Measurements from ENCODE around the gene PXT1. TPM values are rescaled to one million over a fixed set of nuclear protein-coding genes. Genes with fewer than 3 reads are reported as not detected.

PXT1 gene
- polyA plus RNA-seq, 1 donor (not counting 4 experiments of a cell fraction or from before 2014, with no cell fraction given), result 0.08 TPM

DNA sequence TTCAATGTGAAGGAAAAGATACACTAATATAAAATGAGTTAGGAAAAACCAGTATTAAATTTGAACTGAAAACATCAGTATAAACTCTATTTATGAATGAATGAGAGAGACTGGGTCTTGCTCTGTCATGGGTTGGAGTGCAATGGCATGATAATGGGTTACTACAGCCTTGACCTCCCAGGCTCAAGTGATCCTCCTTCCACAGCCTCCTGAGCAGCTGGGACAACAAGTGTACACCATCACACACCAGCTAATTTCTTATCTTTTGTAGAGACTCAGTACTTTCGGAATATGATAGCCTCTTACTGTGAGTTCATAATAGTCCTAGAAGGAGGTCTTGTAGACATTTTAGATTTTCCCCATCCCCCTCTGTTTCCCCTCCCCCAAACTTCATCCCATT lies 21.6 kb upstream of the PXT1 start:
- no peak overlapping the region for H2AFZ ChIP-seq (ENCODE audit: control insufficient read depth, low read length)
- no peak overlapping the region for H3K4me2 ChIP-seq (ENCODE audit: control insufficient read depth, extremely low read depth, insufficient read depth, low read depth, low read length)
- dilution Hi-C loops (cut with MboI; ENCODE audit: extremely low pct_ligation_motif_present, low sequenced_read_pairs), result no loop called here
- no peaks in the 10 kb centered on the region for H3K36me3 ChIP-seq (ENCODE audit: control insufficient read depth in 2 of 2, extremely low read depth in 1 of 2, insufficient read depth in 2 of 2, low read length in 2 of 2)
- no peaks in the 10 kb centered on the region for H3K27me3 ChIP-seq (ENCODE audit: control insufficient read depth, extremely low read depth, insufficient read depth, low read length)
- H3K27ac ChIP-seq (ENCODE audit: control insufficient read depth, insufficient read depth, low read length), result no peak overlapping the region
- DNase-seq (ENCODE audit: low read depth, low spot score) (no peak), FAIRE-seq (no peak)
- no peak overlapping the region for H3K9ac ChIP-seq (ENCODE audit: control insufficient read depth, extremely low read depth, insufficient read depth, low read length)
- H3K79me2 ChIP-seq (ENCODE audit: control insufficient read depth, insufficient read depth, low read length), result peaks cover 38% of the 10 kb centered on the region
- no peak overlapping the region for H3K4me3 ChIP-seq (ENCODE audit: control insufficient read depth in 2 of 3, extremely low read depth in 1 of 3, insufficient read depth in 2 of 3, low read depth in 1 of 3, low read length in 3 of 3)
- no peak for TF ChIP-seq EZH2 (IDR thresholded peaks at IDR 0.05; ENCODE audit: low read length)
- H4K20me1 ChIP-seq (ENCODE audit: control insufficient read depth, extremely low read depth, insufficient read depth, low read length), result no peaks in the 10 kb centered on the region
- H3K9me3 ChIP-seq (ENCODE audit: control insufficient read depth, low read depth, low read length), result no peaks in the 10 kb centered on the region
- no peaks in the 10 kb centered on the region for H3K4me1 ChIP-seq (ENCODE audit: control insufficient read depth, extremely low read depth, insufficient read depth, low read length)
- peaks cover 2% of the 10 kb centered on the region for H3K9me1 ChIP-seq (ENCODE audit: control insufficient read depth, extremely low read depth, insufficient read depth, low read length)

DNA sequence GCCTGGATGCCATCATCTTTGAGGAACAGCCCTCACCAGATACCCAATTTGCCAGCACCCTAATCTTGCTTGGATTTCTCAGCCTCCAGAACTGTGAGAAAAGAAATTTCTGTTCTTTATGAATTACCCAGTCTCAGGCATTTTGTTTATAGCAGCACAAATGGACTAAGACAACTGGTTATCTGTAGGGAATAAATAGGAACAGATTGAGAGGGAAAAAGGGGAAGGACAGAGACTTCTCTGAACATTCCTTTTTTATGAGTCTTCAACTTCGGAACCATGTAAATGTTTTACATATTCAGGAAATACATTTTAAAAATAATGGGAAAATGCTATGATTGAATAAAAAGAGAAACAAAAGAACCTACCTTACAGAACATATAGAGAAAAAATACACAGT lies 21.0 kb upstream of the PXT1 start:
- TF ChIP-seq, protein P1, sequence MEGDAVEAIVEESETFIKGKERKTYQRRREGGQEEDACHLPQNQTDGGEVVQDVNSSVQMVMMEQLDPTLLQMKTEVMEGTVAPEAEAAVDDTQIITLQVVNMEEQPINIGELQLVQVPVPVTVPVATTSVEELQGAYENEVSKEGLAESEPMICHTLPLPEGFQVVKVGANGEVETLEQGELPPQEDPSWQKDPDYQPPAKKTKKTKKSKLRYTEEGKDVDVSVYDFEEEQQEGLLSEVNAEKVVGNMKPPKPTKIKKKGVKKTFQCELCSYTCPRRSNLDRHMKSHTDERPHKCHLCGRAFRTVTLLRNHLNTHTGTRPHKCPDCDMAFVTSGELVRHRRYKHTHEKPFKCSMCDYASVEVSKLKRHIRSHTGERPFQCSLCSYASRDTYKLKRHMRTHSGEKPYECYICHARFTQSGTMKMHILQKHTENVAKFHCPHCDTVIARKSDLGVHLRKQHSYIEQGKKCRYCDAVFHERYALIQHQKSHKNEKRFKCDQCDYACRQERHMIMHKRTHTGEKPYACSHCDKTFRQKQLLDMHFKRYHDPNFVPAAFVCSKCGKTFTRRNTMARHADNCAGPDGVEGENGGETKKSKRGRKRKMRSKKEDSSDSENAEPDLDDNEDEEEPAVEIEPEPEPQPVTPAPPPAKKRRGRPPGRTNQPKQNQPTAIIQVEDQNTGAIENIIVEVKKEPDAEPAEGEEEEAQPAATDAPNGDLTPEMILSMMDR (optimal IDR thresholded peaks at IDR 0.05 in 1 of 3, IDR thresholded peaks at IDR 0.05 in 1 of 3, conservative IDR thresholded peaks at IDR 0.05 in 1 of 3; ENCODE audit: extremely low read depth in 1 of 3, insufficient read depth in 2 of 3, low read length in 3 of 3), result no peak
- TF ChIP-seq EZH2 (IDR thresholded peaks at IDR 0.05; ENCODE audit: low read length), result no peak
- H3K4me3 ChIP-seq (ENCODE audit: control insufficient read depth in 2 of 3, extremely low read depth in 1 of 3, insufficient read depth in 2 of 3, low read depth in 1 of 3, low read length in 3 of 3), result no peak overlapping the region
- dilution Hi-C loops (cut with MboI; ENCODE audit: extremely low pct_ligation_motif_present, low sequenced_read_pairs), result no loop called here
- H3K4me1 ChIP-seq (ENCODE audit: control insufficient read depth, extremely low read depth, insufficient read depth, low read length), result no peaks in the 10 kb centered on the region
- H3K9me1 ChIP-seq (ENCODE audit: control insufficient read depth, extremely low read depth, insufficient read depth, low read length), result peaks cover 2% of the 10 kb centered on the region
- H3K36me3 ChIP-seq (ENCODE audit: control insufficient read depth in 2 of 2, extremely low read depth in 1 of 2, insufficient read depth in 2 of 2, low read length in 2 of 2), result no peaks in the 10 kb centered on the region
- H3K27ac ChIP-seq (ENCODE audit: control insufficient read depth, insufficient read depth, low read length), result no peak overlapping the region
- H3K27me3 ChIP-seq (ENCODE audit: control insufficient read depth, extremely low read depth, insufficient read depth, low read length), result no peaks in the 10 kb centered on the region
- H3K9ac ChIP-seq (ENCODE audit: control insufficient read depth, extremely low read depth, insufficient read depth, low read length), result no peak overlapping the region
- H3K4me2 ChIP-seq (ENCODE audit: control insufficient read depth, extremely low read depth, insufficient read depth, low read depth, low read length), result no peak overlapping the region
- H2AFZ ChIP-seq (ENCODE audit: control insufficient read depth, low read length), result no peak overlapping the region
- no peaks in the 10 kb centered on the region for H4K20me1 ChIP-seq (ENCODE audit: control insufficient read depth, extremely low read depth, insufficient read depth, low read length)
- no peak for DNase-seq (ENCODE audit: low read depth, low spot score)
- no peak for FAIRE-seq
- peaks cover 35% of the 10 kb centered on the region for H3K79me2 ChIP-seq (ENCODE audit: control insufficient read depth, insufficient read depth, low read length)
- no peaks in the 10 kb centered on the region for H3K9me3 ChIP-seq (ENCODE audit: control insufficient read depth, low read depth, low read length)

DNA sequence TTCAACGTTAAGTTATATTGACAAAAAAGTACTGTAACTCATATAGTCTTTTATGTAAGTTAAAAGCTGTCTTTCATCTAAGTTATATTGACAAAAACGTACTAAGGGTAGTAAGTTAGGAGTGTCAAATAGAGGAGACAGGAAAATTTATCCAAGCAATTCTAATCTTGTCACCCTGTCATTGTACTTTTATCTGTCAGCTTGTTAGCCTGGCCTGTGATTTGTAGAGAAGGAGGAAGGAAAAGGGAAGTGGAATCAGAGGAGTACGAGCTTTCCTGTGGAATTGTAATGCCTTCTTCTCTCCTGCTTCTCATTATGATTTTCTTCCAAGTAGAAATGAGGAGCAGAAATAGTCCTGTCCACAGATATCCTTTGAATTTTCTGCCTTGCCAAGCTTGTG lies 19.0 kb upstream of the PXT1 start:
- no peak for TF ChIP-seq EZH2 (IDR thresholded peaks at IDR 0.05; ENCODE audit: low read length)
- TF ChIP-seq, protein P1 (optimal IDR thresholded peaks at IDR 0.05 in 1 of 3, IDR thresholded peaks at IDR 0.05 in 1 of 3, conservative IDR thresholded peaks at IDR 0.05 in 1 of 3; ENCODE audit: extremely low read depth in 1 of 3, insufficient read depth in 2 of 3, low read length in 3 of 3), result no peak
- H3K9me1 ChIP-seq (ENCODE audit: control insufficient read depth, extremely low read depth, insufficient read depth, low read length), result no peaks in the 10 kb centered on the region
- no peak for DNase-seq (ENCODE audit: low read depth, low spot score)
- H3K27me3 ChIP-seq (ENCODE audit: control insufficient read depth, extremely low read depth, insufficient read depth, low read length), result no peaks in the 10 kb centered on the region
- no peak overlapping the region for H3K9ac ChIP-seq (ENCODE audit: control insufficient read depth, extremely low read depth, insufficient read depth, low read length)
- no peaks in the 10 kb centered on the region for H4K20me1 ChIP-seq (ENCODE audit: control insufficient read depth, extremely low read depth, insufficient read depth, low read length)
- no peaks in the 10 kb centered on the region for H3K36me3 ChIP-seq (ENCODE audit: control insufficient read depth in 2 of 2, extremely low read depth in 1 of 2, insufficient read depth in 2 of 2, low read length in 2 of 2)
- dilution Hi-C loops (cut with MboI; ENCODE audit: extremely low pct_ligation_motif_present, low sequenced_read_pairs), result no loop called here
- no peak overlapping the region for H3K4me3 ChIP-seq (ENCODE audit: control insufficient read depth in 2 of 3, extremely low read depth in 1 of 3, insufficient read depth in 2 of 3, low read depth in 1 of 3, low read length in 3 of 3)
- H3K79me2 ChIP-seq (ENCODE audit: control insufficient read depth, insufficient read depth, low read length), result peaks cover 43% of the 10 kb centered on the region
- no peak overlapping the region for H2AFZ ChIP-seq (ENCODE audit: control insufficient read depth, low read length)
- FAIRE-seq, result no peak
- H3K4me1 ChIP-seq (ENCODE audit: control insufficient read depth, extremely low read depth, insufficient read depth, low read length), result no peaks in the 10 kb centered on the region
- H3K4me2 ChIP-seq (ENCODE audit: control insufficient read depth, extremely low read depth, insufficient read depth, low read depth, low read length), result no peak overlapping the region
- H3K9me3 ChIP-seq (ENCODE audit: control insufficient read depth, low read depth, low read length), result no peaks in the 10 kb centered on the region
- no peak overlapping the region for H3K27ac ChIP-seq (ENCODE audit: control insufficient read depth, insufficient read depth, low read length)

Data from keratinocyte (primary cell).